GM12875 (cell line): ENCODE data around the gene COPS2.
A peak's percentile ranks its signal among the peaks of the same experiment; 100 is the strongest.

Source experiments
- H3K4me3 ChIP-seq: one replicate; pipeline ENCODE4 v1.5.1; 2011; ENCODE audit warnings: low read depth, low read length, control low read depth
- TF ChIP-seq, protein P1 (sequence below): IDR thresholded peaks from 2 replicates; pipeline ENCODE4 v1.5.1; 2011; ENCODE audit warnings: low read depth, mild to moderate bottlenecking, control low read depth, inconsistent platforms, low read length, moderate library complexity, borderline replicate concordance; ENCODE audit not compliant: insufficient read depth

COPS2 gene

GRCh38 chr15:49155110-49155833, at the start of gene COPS2:
Gene COPS2, minus strand, starts transcription at chr15:49155599. Its CDS starts 21 bp downstream, at chr15:49155578.
- TF ChIP-seq, protein P1, sequence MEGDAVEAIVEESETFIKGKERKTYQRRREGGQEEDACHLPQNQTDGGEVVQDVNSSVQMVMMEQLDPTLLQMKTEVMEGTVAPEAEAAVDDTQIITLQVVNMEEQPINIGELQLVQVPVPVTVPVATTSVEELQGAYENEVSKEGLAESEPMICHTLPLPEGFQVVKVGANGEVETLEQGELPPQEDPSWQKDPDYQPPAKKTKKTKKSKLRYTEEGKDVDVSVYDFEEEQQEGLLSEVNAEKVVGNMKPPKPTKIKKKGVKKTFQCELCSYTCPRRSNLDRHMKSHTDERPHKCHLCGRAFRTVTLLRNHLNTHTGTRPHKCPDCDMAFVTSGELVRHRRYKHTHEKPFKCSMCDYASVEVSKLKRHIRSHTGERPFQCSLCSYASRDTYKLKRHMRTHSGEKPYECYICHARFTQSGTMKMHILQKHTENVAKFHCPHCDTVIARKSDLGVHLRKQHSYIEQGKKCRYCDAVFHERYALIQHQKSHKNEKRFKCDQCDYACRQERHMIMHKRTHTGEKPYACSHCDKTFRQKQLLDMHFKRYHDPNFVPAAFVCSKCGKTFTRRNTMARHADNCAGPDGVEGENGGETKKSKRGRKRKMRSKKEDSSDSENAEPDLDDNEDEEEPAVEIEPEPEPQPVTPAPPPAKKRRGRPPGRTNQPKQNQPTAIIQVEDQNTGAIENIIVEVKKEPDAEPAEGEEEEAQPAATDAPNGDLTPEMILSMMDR = no peak
- peak within 1 kb of the TSS; percentile 80 for H3K4me3 ChIP-seq

DNA sequence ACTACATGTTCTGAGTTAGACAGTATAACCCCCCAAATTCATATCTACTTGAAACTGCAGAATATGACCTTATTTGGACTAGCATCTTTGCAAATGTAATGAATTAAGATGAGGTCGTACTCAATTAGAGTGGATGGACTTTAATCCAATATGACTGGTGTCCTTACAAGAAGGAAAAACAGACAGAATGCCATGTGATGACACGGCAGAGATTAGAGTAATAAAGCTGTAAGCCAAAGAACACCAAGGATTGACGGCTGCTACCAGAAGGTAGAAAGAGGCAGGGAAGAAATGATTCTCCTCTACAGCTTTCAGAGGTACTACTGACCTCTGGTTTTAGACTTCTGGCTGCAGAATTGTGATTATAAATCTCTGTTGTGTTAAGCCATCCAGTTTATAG, 44.9 kb upstream of the COPS2 start:
- TF ChIP-seq, protein P1 = no peak

GRCh38 chr15:49199666-49200065, 44.3 kb upstream of the COPS2 start:
- no peak overlapping the region for H3K4me3 ChIP-seq
- TF ChIP-seq, protein P1 = no peak

More for the DNA sequence above, 44.9 kb upstream of the COPS2 start:
- H3K4me3 ChIP-seq = no peak overlapping the region

DNA sequence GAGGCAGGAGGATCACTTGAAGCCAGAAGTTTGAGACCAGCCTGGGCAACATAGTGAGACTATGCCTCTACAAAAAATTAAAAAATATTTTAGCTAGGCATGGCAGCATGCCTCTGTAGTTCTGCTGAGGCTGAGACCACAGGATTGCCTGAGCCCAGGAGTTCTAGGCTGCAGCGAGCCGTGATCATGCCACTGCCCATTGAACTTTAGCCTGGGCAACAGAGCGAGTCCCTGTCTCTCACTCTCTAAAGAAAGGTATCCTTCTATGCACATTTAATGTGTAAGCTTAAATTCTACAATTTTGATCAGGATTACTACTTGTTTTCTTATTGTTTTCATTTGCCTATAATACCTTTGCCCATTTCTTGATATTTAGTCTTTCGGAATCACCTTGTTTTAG, 41.5 kb upstream of the COPS2 start:
- H3K4me3 ChIP-seq = no peak overlapping the region
- TF ChIP-seq, protein P1 = no peak

GRCh38 chr15:49191892-49192291, 36.5 kb upstream of the COPS2 start:
- H3K4me3 ChIP-seq = no peak overlapping the region
- TF ChIP-seq, protein P1 = no peak

- TF ChIP-seq, protein P1 = no peak
- no peak overlapping the region for H3K4me3 ChIP-seq
These were observed 35.2 kb upstream of the COPS2 start for GRCh38 chr15:49190586-49190985.

- H3K4me3 ChIP-seq = no peak overlapping the region
- TF ChIP-seq, protein P1 = no peak
These were observed 34.2 kb upstream of the COPS2 start for GRCh38 chr15:49189631-49190030.
